ENCODE measurements around the gene SIRPB2. TPM values are rescaled to one million over a fixed set of nuclear protein-coding genes. Genes with fewer than 3 reads are reported as not detected.

SIRPB2 gene
- total and polyA plus RNA-seq, 2 donors (not counting 1 experiment from before 2014, with no cell fraction given) = not detected

GRCh38 chr20:1462001-1462400 is 29.2 kb downstream of the SIRPB2 start:
- Histone ChIP-seq H3K4me2 (ENCODE audit: extremely low read depth, insufficient read depth, low read length) (no peak overlapping the region), H2AFZ (ENCODE audit: low read length) (no peak overlapping the region), H3K36me3 (ENCODE audit: control insufficient read depth, insufficient read depth, low read length) (peaks cover 2% of the 10 kb centered on the region), H3K4me1 (ENCODE audit: control insufficient read depth, extremely low read depth, insufficient read depth, low read length) (peaks cover 5% of the 10 kb centered on the region), H3K27ac (ENCODE audit: insufficient read depth, low read length) (no peak overlapping the region), H3K9me3 (ENCODE audit: control insufficient read depth, insufficient read depth, low read depth, low read length) (no peaks in the 10 kb centered on the region), H3K9ac (ENCODE audit: insufficient read depth, low read length) (no peak overlapping the region), H3K4me3 (replicated peaks in 1 of 4; ENCODE audit: control extremely low read depth in 1 of 4, insufficient read depth in 1 of 4, low read depth in 3 of 4, low read length in 4 of 4) (no peak overlapping the region), H3K79me2 (ENCODE audit: control insufficient read depth, insufficient read depth, low read length) (peaks cover 35% of the 10 kb centered on the region), H4K20me1 (ENCODE audit: control insufficient read depth, extremely low read depth, insufficient read depth, low read length) (no peaks in the 10 kb centered on the region), H3K27me3 (ENCODE audit: control insufficient read depth, insufficient read depth, low read length) (no peaks in the 10 kb centered on the region)
- no peak for TF ChIP-seq CTCF (conservative IDR thresholded peaks at IDR 0.05 in 1 of 2, IDR thresholded peaks at IDR 0.05 in 1 of 2; ENCODE audit: low read depth in 1 of 2, low read length in 2 of 2)
- TF ChIP-seq EZH2 (IDR thresholded peaks at IDR 0.05; ENCODE audit: low read length, missing control alignments) = no peak
- DNase-seq (ENCODE audit: low read depth in 2 of 2) = no peak

- no peak for TF ChIP-seq EZH2 (IDR thresholded peaks at IDR 0.05; ENCODE audit: low read length, missing control alignments)
- no peak for TF ChIP-seq CTCF (conservative IDR thresholded peaks at IDR 0.05 in 1 of 2, IDR thresholded peaks at IDR 0.05 in 1 of 2; ENCODE audit: low read depth in 1 of 2, low read length in 2 of 2)
- peaks cover under 1% of the 10 kb centered on the region for H3K4me1 ChIP-seq (ENCODE audit: control insufficient read depth, extremely low read depth, insufficient read depth, low read length)
- no peak overlapping the region for H3K4me2 ChIP-seq (ENCODE audit: extremely low read depth, insufficient read depth, low read length)
- no peaks in the 10 kb centered on the region for H3K27me3 ChIP-seq (ENCODE audit: control insufficient read depth, insufficient read depth, low read length)
- no peaks in the 10 kb centered on the region for H4K20me1 ChIP-seq (ENCODE audit: control insufficient read depth, extremely low read depth, insufficient read depth, low read length)
- H2AFZ ChIP-seq (ENCODE audit: low read length) = no peak overlapping the region
- peaks cover 4% of the 10 kb centered on the region for H3K36me3 ChIP-seq (ENCODE audit: control insufficient read depth, insufficient read depth, low read length)
- DNase-seq (ENCODE audit: low read depth in 2 of 2) = no peak
- H3K9me3 ChIP-seq (ENCODE audit: control insufficient read depth, insufficient read depth, low read depth, low read length) = no peaks in the 10 kb centered on the region
- H3K4me3 ChIP-seq (replicated peaks in 1 of 4; ENCODE audit: control extremely low read depth in 1 of 4, insufficient read depth in 1 of 4, low read depth in 3 of 4, low read length in 4 of 4) = no peak overlapping the region
- H3K27ac ChIP-seq (ENCODE audit: insufficient read depth, low read length) = no peak overlapping the region
- peaks cover 26% of the 10 kb centered on the region for H3K79me2 ChIP-seq (ENCODE audit: control insufficient read depth, insufficient read depth, low read length)
- H3K9ac ChIP-seq (ENCODE audit: insufficient read depth, low read length) = no peak overlapping the region
These were observed 30.9 kb downstream of the SIRPB2 start for GRCh38 chr20:1460275-1460674.

- TF ChIP-seq EZH2 (IDR thresholded peaks at IDR 0.05; ENCODE audit: low read length, missing control alignments) (no peak), CTCF (conservative IDR thresholded peaks at IDR 0.05 in 1 of 2, IDR thresholded peaks at IDR 0.05 in 1 of 2; ENCODE audit: low read depth in 1 of 2, low read length in 2 of 2) (no peak)
- DNase-seq (ENCODE audit: low read depth in 2 of 2) = no peak
- Histone ChIP-seq H3K36me3 (ENCODE audit: control insufficient read depth, insufficient read depth, low read length) (peaks cover 7% of the 10 kb centered on the region), H2AFZ (ENCODE audit: low read length) (no peak overlapping the region), H3K4me1 (ENCODE audit: control insufficient read depth, extremely low read depth, insufficient read depth, low read length) (no peaks in the 10 kb centered on the region), H3K4me2 (ENCODE audit: extremely low read depth, insufficient read depth, low read length) (no peak overlapping the region), H3K79me2 (ENCODE audit: control insufficient read depth, insufficient read depth, low read length) (peaks cover 8% of the 10 kb centered on the region), H3K4me3 (replicated peaks in 1 of 4; ENCODE audit: control extremely low read depth in 1 of 4, insufficient read depth in 1 of 4, low read depth in 3 of 4, low read length in 4 of 4) (no peak overlapping the region), H4K20me1 (ENCODE audit: control insufficient read depth, extremely low read depth, insufficient read depth, low read length) (no peaks in the 10 kb centered on the region), H3K9ac (ENCODE audit: insufficient read depth, low read length) (no peak overlapping the region), H3K27ac (ENCODE audit: insufficient read depth, low read length) (no peak overlapping the region), H3K9me3 (ENCODE audit: control insufficient read depth, insufficient read depth, low read depth, low read length) (no peaks in the 10 kb centered on the region), H3K27me3 (ENCODE audit: control insufficient read depth, insufficient read depth, low read length) (no peaks in the 10 kb centered on the region)
These were observed 33.2 kb downstream of the SIRPB2 start for GRCh38 chr20:1457992-1458391.

Measured in fibroblast of lung (primary cell).